ENCODE data around the gene DDX6. TPM values are rescaled to one million over a fixed set of nuclear protein-coding genes. Genes with fewer than 3 reads are reported as not detected.

Gene DDX6
- total RNA-seq, 1 experiment from 2014 or later, result 111 TPM

DNA sequence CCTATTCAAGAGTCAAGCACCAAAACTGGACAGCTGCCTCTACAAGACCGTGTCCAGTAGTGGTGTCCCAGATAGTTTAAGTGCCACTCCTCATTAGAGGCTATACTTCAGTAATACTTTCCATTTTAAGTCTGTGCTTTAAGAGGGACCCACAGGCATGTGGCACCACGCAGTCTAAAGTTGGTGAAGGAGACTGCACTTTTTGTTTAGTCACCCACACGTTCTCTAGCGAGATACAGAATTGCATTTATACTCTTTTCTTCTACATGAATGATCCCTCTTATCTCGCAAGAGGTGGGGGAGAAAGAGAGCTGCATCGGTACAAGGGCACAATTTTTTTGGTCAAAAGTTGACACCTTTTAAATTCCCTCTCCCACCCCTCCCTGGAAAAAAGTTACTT lies 41.5 kb downstream of the DDX6 start:
- BruUV-seq (replicated peaks), result no TSS peak
- DNase-seq (ENCODE audit: unreplicated experiment), result no peak
- Mint-ChIP-seq H3K36me3 (ENCODE audit: insufficient read depth, unreplicated experiment) (peaks cover 80% of the 10 kb centered on the region), H3K9me3 (ENCODE audit: unreplicated experiment) (no peaks in the 10 kb centered on the region), H3K4me3 (ENCODE audit: unreplicated experiment) (no peak overlapping the region), H3K27me3 (ENCODE audit: insufficient read depth, unreplicated experiment) (no peaks in the 10 kb centered on the region), H3K4me1 (ENCODE audit: insufficient read depth, unreplicated experiment) (no peaks in the 10 kb centered on the region), H3K27ac (ENCODE audit: low read depth, unreplicated experiment) (no peak overlapping the region)
- CTCF ChIA-PET, result interaction anchor here (0.6 to 1.5 kb wide), 4 partner anchors 36 to 153 kb away, joined by 3 to 6 read pairs (median 4); no protein-coding TSS in a partner anchor
- TF ChIP-seq, protein P1, sequence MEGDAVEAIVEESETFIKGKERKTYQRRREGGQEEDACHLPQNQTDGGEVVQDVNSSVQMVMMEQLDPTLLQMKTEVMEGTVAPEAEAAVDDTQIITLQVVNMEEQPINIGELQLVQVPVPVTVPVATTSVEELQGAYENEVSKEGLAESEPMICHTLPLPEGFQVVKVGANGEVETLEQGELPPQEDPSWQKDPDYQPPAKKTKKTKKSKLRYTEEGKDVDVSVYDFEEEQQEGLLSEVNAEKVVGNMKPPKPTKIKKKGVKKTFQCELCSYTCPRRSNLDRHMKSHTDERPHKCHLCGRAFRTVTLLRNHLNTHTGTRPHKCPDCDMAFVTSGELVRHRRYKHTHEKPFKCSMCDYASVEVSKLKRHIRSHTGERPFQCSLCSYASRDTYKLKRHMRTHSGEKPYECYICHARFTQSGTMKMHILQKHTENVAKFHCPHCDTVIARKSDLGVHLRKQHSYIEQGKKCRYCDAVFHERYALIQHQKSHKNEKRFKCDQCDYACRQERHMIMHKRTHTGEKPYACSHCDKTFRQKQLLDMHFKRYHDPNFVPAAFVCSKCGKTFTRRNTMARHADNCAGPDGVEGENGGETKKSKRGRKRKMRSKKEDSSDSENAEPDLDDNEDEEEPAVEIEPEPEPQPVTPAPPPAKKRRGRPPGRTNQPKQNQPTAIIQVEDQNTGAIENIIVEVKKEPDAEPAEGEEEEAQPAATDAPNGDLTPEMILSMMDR (IDR thresholded peaks at IDR 0.05; ENCODE audit: unreplicated experiment), result no peak
- POLR2A ChIA-PET, result interaction anchor here (0.6 to 0.9 kb wide), 3 partner anchors 14 to 304 kb away, joined by 3 to 4 read pairs (median 4); no protein-coding TSS in a partner anchor
- intact Hi-C loops (cut with micrococcal nuclease), result no loop called here

DNA sequence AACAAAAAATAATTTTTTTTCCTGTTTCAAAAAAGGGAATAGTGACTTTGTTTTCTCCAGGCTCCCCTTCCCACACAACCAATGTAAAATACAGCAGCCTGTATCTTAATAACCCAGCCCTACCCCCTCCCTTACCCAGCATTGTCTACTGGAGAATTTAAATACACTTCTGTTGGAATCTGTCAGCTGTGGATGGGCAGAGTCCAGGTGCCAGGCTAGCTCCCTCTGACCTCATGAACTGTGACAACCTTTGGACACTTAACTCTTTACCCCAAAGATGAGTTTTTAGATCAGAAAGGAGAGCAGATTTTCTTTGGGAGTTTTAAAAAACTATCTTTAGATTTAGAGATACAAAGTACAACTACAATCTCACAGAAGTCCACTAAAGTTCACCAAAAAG lies 42.9 kb downstream of the DDX6 start:
- no peaks in the 10 kb centered on the region for H3K4me1 Mint-ChIP-seq (ENCODE audit: insufficient read depth, unreplicated experiment)
- ChIA-PET CTCF (interaction anchor here (1.0 kb wide), 1 partner anchor 58 kb away, joined by 3 read pairs; no protein-coding TSS in a partner anchor), POLR2A (interaction anchor here (1.0 to 1.3 kb wide), 3 partner anchors 30 to 58 kb away, joined by 3 to 5 read pairs (median 3); no protein-coding TSS in a partner anchor)
- DNase-seq (ENCODE audit: unreplicated experiment), result no peak
- TSS peak; percentile 10 for BruUV-seq (replicated peaks)
- H3K36me3 Mint-ChIP-seq (ENCODE audit: insufficient read depth, unreplicated experiment), result peaks cover 66% of the 10 kb centered on the region
- no peaks in the 10 kb centered on the region for H3K27me3 Mint-ChIP-seq (ENCODE audit: insufficient read depth, unreplicated experiment)
- no peaks in the 10 kb centered on the region for H3K9me3 Mint-ChIP-seq (ENCODE audit: unreplicated experiment)
- no peak overlapping the region for H3K27ac Mint-ChIP-seq (ENCODE audit: low read depth, unreplicated experiment)
- H3K4me3 Mint-ChIP-seq (ENCODE audit: unreplicated experiment), result no peak overlapping the region
- TF ChIP-seq, protein P1 (IDR thresholded peaks at IDR 0.05; ENCODE audit: unreplicated experiment), result no peak
- intact Hi-C loops (cut with micrococcal nuclease), result no loop called here

DNA sequence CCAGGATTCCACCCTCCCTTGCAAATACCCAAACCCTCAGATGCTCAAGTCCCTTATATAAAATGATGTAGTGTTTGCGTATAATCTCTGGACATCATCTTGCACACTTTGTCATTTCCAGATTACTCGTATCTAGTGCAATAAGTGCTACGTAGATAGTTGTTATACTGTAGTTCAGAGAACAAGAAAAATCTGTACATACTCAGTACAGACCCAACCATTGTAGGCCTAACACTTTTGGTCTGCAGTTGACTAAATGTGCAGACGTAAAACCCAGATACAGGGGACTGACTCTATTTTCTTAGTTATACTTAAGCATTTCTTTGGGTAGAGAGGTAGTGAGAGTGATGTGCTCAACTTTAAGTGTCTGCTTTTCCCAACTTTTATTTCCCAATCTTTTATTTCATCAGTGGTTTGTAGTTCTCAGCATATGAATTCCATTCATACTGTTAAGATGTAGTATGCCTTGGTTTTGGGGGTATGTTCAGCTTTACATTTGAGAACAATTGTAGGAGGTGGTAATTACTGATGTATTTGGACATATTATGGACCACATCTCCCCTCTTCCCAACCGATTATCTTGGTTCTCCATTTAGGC lies 43.9 kb downstream of the DDX6 start:
- intact Hi-C loops (cut with micrococcal nuclease), result no loop called here
- H3K4me1 Mint-ChIP-seq (ENCODE audit: insufficient read depth, unreplicated experiment), result no peaks in the 10 kb centered on the region
- no peaks in the 10 kb centered on the region for H3K27me3 Mint-ChIP-seq (ENCODE audit: insufficient read depth, unreplicated experiment)
- H3K27ac Mint-ChIP-seq (ENCODE audit: low read depth, unreplicated experiment), result peak overlapping the region; percentile 23
- H3K36me3 Mint-ChIP-seq (ENCODE audit: insufficient read depth, unreplicated experiment), result peaks cover 57% of the 10 kb centered on the region
- H3K9me3 Mint-ChIP-seq (ENCODE audit: unreplicated experiment), result no peaks in the 10 kb centered on the region
- no peak for DNase-seq (ENCODE audit: unreplicated experiment)
- H3K4me3 Mint-ChIP-seq (ENCODE audit: unreplicated experiment), result no peak overlapping the region
- POLR2A ChIA-PET, result interaction anchor here (0.8 to 1.3 kb wide), 2 partner anchors 29 to 55 kb away, joined by 3 to 4 read pairs; no protein-coding TSS in a partner anchor
- no TSS peak for BruUV-seq (replicated peaks)
- TF ChIP-seq, protein P1 (IDR thresholded peaks at IDR 0.05; ENCODE audit: unreplicated experiment), result no peak
- CTCF ChIA-PET, result interaction anchor here (0.7 kb wide), 1 partner anchor 57 kb away, joined by 4 read pairs; no protein-coding TSS in a partner anchor

DNA sequence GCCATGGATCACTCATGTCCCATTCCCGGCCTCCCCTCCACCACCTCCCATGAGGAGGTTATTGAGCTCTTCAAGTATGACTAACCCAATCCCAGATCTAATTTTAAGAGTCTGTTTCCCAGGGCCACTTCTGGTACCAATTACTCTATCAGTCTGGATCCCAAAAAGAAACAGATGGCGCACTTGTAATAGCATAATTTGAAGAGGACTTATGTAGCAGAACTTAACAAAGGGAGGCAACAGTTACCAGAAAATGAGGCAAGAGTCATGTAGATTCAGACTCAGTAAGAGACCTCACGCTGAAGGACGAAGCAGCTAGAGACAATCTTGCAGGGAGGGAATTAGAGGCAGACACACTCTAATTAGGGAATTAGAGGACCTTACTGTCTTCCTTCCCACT lies 46.9 kb downstream of the DDX6 start:
- no peak for DNase-seq (ENCODE audit: unreplicated experiment)
- H3K4me3 Mint-ChIP-seq (ENCODE audit: unreplicated experiment), result no peak overlapping the region
- H3K27me3 Mint-ChIP-seq (ENCODE audit: insufficient read depth, unreplicated experiment), result no peaks in the 10 kb centered on the region
- ChIA-PET POLR2A (interaction anchor here (0.7 to 0.8 kb wide), 3 partner anchors 46 to 286 kb away, joined by 3 read pairs; no protein-coding TSS in a partner anchor), CTCF (interaction anchor here (0.6 to 1.0 kb wide), 4 partner anchors 9 to 120 kb away, joined by 3 to 4 read pairs (median 3); no protein-coding TSS in a partner anchor)
- no peaks in the 10 kb centered on the region for H3K4me1 Mint-ChIP-seq (ENCODE audit: insufficient read depth, unreplicated experiment)
- H3K36me3 Mint-ChIP-seq (ENCODE audit: insufficient read depth, unreplicated experiment), result peaks cover 27% of the 10 kb centered on the region
- TF ChIP-seq, protein P1 (IDR thresholded peaks at IDR 0.05; ENCODE audit: unreplicated experiment), result no peak
- H3K27ac Mint-ChIP-seq (ENCODE audit: low read depth, unreplicated experiment), result no peak overlapping the region
- no TSS peak for BruUV-seq (replicated peaks)
- no peaks in the 10 kb centered on the region for H3K9me3 Mint-ChIP-seq (ENCODE audit: unreplicated experiment)
- intact Hi-C loops (cut with micrococcal nuclease), result no loop called here
